Occipital lobe (tissue), 2 donors: Measurements from ENCODE around the gene SLC7A5. TPM values are rescaled to one million over a fixed set of nuclear protein-coding genes. Genes with fewer than 3 reads are reported as not detected.
"Not testable (repeated sequence)": the region's sequence is repeated elsewhere in the genome, so short reads cannot be mapped to it uniquely, and the experiment has no call there.

Experiments
- DNase-seq: peaks from one replicate; lab custom pipeline; 2025; lab: John Stamatoyannopoulos, UW
- total RNA-seq: library from RNA; depleted of rRNA; stranded (reverse); fragments of >200 nt; gene quantifications from one replicate; pipeline ENCODE4 v1.2.3, GENCODE V29; 2014

Gene SLC7A5
- total RNA-seq, 1 donor from 2014 or later: 16.5 TPM

DNA sequence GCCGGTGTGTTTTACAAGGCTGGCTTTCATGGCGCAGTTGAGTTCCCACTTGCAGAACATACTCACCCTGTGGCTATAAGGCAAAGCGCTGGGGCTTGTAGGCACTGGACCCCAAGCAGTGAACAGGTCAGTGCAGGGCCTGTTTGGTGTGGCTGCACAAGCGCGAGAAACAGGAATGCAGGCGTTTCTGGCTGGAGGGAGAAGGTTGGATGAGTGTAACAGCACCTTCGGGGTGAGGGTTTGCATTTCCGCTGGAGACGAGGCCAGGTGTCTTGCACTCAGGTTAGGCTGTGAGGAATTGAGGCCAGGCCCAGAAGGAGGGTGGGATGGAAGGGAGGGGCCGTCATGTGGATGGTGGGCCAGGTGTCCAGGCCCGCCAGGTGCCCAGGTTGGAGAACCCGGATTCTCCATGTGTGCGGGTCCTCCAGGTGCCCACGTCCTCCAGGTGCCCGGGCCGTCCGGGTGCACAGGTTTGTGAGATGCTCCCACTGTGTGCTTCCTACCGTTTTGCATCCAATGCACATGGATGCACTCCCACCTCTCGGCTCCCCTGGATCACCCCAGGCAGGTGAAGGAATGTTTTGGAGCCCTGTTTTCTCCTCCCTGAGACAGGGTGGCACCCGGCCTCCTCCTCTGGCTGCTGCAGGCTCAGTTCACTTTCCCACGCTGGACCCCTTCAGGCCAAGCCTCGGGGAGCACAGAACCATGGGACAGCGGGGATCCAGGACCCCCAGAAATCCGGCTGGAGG, 46.0 kb downstream of the SLC7A5 start:
- DNase-seq: no peak

DNA sequence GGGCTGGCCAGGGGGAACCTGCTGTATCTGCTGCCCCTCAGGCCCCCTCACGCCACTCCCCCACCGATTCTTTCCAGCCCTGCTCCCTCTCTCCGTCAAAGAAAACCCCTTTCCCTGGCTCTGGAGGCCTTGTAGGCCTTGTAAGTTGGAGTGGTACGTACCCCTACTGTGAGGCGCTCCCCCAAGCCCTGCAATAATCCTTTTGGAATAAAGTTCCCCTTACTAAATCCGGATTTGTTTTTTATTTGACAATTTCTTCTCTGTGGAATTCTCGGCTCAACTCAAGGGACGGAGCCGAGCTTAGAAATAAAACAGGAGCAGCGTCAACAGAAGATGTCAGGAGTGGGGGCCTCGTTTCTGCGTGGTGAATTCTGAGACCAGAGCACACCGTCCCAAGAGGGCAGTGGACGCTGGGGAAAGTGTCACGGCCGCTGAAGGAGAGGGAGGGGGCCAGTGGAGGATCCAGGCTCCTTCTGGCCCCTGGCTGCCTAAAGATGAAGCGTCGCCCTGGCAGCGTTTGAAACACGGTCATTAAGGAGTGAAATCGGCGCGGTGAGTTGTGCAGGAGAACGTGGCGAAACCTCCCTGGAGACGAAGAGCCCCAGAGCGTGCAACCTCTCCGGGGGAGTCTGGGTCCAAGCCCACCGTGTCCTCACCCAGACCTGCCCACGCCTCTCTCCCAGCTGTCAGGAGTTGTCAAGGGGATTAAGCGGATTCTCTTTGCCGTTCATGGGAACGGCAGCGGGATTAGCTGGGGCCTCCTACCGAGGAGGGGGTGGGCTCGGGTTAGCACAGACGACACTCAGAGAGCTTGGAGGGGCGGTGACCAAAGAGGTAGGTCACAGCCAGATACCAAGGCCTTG, 47.0 kb downstream of the SLC7A5 start:
- no peak for DNase-seq

DNA sequence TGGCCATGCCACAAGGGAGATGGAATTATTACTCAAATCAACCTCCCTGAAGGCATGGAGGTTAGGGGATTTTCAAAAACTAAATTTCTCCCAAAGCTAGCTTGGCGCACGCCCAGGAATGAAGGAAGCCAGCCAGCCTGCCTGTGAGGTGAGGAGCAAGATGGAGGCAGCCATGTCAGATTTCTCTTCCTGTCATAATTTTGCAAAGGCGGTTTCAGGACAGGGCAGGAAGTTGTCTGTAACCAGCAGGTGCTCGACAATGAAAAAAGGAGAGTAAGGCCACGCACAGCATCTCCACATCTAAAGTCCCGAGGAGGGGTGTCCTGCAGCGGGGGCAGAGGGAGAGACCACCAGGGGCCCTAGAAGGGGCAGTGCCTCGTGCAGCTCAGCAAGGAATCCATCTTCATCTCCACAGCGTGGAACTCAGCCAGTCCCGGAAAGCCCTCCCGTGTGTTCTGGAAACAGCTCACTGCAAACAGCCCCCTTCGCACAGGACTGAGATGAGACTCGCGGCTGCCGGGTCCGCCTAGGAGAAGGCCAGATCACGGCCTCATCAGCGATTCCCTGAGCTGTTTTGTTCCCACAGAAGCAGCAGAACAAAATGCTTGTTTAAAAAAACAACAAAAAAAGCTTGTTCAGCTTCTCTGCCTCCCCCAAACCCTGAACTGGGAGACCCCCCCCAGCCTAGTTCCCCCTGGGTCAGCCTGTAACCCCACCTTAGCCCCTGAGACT, 47.8 kb downstream of the SLC7A5 start:
- DNase-seq: no peak

DNA sequence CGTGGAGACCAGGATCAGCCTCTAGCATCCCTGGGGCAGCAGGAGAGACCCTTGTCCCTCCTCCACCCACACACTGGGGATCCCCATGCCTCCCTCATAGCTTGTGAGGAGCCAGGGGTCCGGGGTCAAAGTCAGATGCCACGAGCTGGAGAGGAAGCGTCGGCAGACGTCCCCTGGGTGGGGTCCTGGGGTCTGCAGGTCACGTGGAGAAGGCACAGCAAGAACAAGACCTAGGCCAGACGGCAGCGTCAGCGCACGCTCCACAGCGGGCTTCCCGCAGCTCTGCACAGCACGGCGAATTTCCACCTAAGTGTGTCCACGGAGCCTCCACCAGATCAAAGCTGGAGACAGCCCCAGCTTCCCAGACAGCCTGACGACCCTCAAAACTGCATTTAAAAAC, 49.3 kb downstream of the SLC7A5 start:
- DNase-seq: no peak

DNA sequence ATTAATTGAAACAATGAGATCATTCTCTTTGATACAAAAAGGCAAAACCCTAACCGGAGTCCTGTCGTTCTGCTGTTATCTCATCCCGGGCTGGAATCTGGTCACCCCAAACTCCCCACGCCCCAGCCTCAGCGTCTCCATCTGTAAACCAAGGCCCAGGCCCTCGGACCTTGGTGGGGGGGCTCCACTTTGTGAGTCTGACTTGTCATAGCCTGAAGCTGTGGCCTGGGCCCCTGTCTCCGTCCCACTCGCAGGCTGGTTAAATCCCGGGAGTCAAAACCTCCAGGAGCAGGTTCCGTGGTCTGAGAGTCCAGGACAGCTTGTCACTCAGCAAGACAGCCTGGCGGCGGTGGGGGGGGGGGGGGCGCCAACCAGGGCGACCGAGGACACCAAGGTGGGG, 50.0 kb downstream of the SLC7A5 start:
- no peak for DNase-seq

DNA sequence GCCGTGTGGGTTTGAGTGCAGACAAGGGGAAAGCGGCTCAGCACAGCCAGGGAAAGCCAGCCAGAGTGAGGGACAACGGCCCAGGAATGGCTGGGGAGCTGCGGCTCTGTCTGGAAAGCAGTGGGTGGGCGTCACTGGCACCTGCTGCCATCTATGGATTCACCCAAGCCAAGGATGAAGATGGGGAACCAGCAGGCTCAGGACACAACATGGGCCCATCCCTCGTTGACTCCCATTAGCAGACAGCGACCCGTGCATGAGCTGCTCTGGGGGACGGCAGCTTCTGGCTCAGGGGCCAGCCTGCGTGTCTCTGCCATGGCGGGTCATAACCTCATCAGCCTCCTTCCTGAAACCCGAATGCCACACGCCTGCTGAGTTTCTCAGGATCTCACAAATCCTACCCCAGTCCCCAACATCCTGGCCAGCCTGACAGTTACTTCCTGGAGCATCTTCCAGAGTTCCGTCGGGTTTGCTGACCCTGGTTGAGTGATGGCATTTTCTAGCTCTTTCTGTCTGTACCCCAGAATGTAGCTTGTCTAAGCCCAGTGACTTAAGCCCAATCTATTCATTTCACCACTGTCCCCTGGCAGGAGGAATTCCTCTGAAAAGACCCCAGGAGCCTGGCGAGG, 50.7 kb downstream of the SLC7A5 start:
- DNase-seq: no peak

DNA sequence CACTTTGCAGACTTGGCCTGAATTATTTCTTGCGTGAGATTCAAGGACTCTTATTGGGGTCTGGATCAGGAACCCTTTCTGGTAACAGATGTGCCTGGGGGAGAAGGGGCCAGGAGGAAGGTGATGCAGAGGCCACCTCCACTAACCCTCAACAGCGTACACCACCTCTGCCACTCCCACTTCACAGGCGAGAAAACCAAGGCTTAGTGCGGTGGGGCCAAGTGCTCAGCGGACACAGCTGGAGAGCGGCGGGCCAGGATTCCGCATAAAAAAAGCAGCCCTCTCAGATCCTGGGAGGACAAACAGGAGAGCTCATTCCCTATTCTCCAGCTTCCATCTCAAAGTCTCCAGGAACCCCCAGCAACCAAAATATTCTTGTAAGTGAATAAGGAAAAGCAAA, 51.4 kb downstream of the SLC7A5 start:
- DNase-seq: no peak

DNA sequence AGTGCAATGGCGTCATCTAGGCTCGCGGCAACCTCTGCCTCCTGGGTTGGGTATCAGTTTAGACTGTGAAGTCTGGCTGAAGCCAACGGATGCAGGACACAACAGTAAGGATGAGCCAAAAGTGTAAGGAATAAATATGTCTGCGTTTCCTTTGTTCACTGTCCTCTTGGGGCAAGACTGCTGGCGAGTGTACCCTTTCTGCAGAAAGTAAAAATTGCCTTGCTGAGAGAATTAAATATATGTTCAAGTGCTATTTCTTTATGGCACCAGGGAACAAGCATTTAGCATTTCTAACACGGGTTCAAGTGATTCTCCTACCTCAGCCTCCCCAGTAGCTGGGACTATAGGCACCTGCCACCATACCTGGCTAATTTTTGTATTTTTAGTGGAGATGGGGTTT, 51.9 kb downstream of the SLC7A5 start:
- DNase-seq: not testable (repeated sequence)

DNA sequence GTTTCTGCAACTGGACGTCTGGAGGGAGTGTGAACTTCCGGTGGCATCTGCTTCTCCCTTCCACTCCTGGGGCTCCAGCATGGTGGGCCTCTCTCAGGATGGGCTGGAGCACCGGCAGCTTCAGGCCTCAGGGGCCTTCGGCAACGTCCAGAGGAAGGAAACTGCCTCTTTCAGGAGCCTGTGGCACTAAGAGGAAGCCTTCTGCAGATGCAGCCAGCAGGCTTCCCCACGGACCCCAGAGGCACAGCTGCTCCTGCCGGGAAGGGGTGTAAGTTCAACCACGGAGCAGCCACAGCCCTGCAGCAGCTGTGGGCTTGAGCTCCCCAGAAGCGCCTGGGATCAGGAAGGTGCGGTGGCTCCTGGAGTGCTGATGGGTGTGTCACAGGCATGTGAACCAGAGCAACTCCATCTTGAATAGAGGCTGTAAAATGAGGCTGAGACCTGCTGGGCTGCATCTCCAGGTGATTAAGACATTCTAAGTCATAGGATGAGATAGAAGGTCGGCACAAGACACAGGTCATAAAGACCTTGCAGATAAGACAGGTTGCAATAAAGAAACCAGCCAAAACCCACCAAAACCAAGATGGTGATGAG, 52.7 kb downstream of the SLC7A5 start:
- DNase-seq: no peak

DNA sequence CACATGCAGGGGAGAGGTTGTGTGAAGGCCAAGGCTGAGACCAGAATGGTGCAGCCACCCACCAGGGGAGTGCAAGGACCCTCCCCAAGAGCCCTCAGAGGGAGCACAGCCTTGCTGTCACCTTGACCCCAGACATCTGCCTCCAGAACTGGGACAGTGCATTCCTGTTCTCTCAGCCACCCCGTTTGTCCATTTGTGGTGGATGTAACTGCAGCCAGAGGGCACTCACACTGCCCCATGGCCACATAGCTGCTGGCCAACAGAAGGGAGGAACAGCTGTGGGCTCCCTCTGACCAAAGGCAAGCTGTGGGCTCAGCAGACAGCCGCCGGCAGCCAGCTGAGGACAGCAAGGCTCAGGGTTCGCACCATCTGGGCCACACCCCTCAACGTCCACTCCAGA, 53.7 kb downstream of the SLC7A5 start:
- no peak for DNase-seq

DNA sequence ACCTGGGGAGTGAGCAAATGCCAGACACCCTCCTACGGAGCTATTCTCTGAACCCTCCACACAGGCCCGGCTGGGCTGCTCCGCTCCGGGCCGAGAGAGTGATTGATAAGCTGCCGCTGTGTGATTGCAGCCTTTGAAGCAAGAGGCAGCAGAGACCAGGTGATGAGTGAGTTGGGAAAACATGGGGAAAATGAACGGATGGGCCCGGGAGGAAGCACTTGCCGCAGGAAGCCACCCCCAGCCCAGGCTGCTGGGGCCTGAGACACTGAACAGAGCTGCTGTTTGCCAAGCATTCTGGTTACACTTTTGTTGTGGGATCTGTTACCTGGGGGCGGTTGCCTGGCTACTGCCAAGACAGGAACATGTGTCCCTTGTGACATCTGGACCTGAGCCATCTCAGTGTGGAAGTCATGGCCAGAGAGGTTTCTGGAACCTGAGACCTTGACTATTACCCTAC, 57.1 kb downstream of the SLC7A5 start:
- DNase-seq: no peak

DNA sequence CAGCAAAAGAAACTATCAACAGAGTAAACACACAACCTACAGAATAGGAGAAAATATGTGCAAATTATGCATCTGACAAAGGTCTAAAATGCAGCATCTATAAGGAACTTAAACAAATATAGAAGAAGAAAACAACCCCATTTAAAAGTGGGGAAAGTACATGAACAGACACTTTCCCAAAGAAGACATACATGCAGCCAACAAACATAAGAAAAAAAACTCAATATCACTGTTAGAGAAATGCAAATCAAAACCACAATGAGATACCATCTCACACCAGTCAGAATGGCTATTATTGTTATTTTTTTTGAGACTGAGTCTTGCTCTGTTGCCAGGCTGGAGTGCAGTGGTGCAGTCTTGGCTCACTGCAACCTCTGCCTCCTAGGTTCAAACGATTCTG, 57.9 kb downstream of the SLC7A5 start:
- not testable (repeated sequence) for DNase-seq

DNA sequence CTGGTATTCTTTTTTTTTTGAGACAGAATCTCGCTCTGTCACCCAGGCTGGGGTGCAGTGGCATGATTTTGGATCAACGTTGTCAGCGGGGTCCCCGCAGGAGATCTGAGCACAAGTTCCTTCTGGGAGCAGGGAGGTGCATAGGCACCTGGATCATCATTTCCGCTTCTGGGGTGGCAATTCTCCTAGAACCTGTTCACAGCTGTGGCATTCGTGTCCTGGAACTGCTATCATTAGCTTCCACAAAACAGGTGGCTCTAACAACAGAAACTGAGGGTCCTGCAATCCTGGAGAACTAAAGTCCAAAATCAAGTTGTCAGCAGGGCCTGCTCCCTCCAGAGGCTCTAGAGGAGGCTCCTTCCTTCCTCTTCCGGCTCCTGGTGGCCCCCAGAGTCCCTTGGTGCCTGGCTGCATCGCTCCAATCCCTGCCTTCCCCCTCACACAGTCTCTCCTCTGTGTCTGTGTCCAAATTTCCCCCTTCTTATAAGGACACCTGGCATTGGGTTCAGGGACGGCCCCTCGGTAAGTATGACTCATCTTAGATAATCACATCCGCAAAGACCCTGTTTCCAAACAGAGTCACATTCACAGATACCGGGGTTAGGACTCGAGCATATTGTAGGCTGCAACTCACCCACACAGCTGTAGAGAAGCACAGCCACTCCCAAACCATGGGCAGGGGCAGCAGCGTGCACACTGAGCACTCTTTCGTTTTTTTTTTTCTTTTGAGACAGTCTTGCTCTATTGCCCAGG, 60.0 kb downstream of the SLC7A5 start:
- DNase-seq: no peak

DNA sequence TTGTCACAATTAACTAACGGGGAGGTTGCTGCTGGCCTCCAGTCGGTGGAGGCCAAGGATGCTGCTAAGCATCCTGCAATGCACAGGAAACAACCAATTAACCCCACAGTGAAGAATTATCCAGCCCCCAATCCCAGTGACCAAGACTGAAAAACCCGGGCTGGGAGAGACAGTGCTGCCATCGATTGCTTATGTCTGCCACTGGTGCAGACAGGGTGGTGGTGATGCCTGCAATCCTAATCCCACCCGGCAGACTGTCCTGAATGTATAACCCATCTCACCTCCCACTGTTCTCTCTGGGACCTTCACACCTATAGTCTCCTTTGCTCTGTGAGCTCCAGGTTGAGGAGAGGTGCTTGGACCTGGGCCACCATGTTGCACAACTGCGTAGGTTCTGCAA, 61.2 kb downstream of the SLC7A5 start:
- DNase-seq: no peak

DNA sequence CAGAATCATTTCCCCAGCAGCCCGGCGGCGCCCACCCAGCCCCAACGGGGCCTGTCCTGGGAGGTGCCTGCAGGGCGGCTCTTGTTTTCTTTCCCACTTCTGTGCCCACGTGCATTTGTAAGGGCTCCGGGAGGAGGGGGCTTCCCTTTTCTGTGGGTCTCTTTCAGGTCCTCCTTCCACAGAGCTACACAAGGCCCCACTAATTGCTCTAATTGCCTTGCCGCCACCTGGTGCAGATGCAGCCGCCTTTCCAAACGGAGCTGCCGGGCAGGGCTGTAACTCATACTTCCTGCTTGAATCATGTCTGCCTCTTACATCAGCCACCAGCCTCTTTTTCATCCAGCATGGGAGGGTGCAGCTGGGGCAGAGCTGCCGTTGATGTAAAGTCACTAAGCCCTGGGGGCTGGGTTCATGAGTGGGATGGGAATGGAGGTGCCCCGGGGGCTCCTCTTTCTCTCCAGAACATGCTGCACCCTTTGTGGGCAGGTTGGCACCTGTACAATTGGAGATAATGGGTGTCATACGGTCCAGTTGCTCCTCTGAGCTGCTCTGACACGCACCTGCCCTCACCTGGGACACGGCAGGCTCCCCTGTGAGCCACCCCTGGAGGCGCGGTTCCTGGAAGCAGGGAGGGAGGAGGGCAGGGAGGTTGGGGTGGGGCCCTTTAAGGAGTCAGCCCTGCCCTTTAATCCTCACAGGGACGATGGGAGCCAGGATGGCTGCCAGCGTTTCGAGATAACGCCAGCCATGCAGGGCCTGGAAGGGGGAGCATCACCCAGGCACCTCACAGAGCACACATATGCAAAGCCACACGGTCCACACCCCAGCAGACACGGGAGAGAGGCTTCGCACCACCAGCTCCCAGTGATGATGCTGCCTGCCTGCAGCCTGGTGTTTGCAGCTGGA, 62.4 kb downstream of the SLC7A5 start:
- DNase-seq: peak; percentile 46

DNA sequence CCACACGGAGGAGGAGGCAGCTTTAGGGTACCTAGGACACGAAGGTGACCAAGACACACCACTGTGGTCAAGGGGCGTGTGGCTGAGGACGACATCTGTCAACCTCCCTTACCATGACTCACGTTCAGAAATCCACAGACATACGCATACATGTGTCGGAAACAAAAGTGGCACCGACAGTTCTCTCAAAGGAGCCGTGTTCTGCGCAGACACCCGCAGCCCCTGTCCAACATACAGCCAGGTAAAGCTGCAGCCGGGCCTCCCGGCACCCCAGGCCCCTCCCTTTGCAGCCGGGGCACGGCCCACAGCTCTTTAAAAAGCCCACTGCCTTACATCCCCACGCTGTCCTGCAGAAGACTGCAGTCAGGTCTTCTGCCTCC, 63.1 kb downstream of the SLC7A5 start:
- DNase-seq: no peak

DNA sequence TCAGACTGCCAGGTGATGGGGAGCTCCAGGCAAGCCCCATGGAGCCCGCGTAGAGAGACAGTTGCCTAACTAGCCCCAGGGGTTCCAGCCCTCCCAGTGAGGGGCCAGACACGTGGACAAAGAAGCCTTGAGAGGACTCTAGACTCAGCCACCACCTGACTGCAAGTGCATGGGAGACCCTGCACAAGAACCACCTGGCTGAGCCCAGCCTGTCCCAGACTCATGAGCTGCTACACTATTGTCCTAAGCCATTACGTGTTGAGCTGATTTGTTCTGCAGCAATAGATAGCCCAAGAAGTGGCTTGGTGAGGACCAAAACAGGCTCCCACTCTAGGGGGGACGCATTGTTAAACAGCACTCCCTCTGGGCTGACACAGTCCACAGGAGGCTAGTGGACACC, 65.9 kb downstream of the SLC7A5 start:
- no peak for DNase-seq

DNA sequence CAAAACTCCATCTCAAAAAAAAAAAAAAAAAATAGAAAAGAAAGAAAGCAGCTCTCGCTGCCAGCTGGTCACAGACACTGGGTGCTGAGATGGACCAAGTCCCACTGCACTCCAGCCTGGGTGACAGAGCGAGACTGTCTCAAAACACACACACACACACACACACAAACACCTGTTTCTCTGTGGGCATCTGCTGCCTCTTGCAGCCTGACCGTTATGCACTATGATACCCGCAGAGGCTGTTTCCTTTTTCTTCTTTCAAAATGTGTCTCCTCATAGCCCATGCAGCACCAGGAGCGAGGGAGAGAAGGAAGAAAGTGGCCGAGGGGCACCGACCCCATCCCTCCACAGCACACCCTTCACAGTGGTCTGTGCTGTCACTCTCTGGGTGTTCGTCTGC, 66.6 kb downstream of the SLC7A5 start:
- no peak for DNase-seq

DNA sequence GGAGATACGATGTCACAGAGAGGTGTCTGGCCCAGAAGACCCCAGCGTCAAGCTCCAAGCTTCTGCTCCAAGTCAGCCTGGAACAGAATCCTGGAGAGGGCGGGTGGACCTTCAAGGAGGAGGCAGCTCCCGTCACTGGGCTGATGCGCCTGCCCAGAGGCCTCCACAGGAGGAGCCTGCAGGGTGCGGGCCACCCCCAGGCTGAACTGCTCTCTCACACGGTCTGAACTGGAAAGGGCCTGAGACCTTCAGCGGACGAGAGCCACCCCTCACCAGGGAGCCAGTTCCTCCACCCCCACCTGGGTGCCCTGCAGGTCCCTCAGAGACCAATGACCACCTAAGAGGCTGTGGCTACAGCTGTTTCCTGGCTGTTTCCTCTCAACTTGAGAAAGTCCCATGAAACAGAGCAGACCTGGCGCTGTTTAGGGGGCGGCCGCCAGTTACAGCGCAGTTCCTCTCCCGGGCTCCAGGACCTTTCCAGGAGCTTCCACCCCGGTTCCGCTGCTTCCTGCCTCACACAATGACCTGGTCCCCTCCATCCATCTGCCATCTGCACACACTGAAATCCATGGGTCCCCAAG, 67.5 kb downstream of the SLC7A5 start:
- no peak for DNase-seq
